ENCODE results near the gene LMF1.
"Not testable (repeated sequence)": the region's sequence is repeated elsewhere in the genome, so short reads cannot be mapped to it uniquely, and the experiment has no call there.

The LMF1 gene

GRCh38 chr16:838741-839140 is 132.0 kb downstream of the LMF1 start:
- no peaks in the 10 kb centered on the region for H3K27me3 ChIP-seq (ENCODE audit: control insufficient read depth, low read length)
- H3K4me2 ChIP-seq (ENCODE audit: low read length): no peak overlapping the region
- no peaks in the 10 kb centered on the region for H3K79me2 ChIP-seq (ENCODE audit: control insufficient read depth, low read length)
- no peak overlapping the region for H3K27ac ChIP-seq (ENCODE audit: low read depth, low read length)
- H4K20me1 ChIP-seq (ENCODE audit: control insufficient read depth, insufficient read depth, low read depth, low read length): no peaks in the 10 kb centered on the region
- TF ChIP-seq EZH2phosphoT487 (IDR thresholded peaks at IDR 0.05; ENCODE audit: borderline replicate concordance, low read length): no peak
- TF ChIP-seq, protein P1, sequence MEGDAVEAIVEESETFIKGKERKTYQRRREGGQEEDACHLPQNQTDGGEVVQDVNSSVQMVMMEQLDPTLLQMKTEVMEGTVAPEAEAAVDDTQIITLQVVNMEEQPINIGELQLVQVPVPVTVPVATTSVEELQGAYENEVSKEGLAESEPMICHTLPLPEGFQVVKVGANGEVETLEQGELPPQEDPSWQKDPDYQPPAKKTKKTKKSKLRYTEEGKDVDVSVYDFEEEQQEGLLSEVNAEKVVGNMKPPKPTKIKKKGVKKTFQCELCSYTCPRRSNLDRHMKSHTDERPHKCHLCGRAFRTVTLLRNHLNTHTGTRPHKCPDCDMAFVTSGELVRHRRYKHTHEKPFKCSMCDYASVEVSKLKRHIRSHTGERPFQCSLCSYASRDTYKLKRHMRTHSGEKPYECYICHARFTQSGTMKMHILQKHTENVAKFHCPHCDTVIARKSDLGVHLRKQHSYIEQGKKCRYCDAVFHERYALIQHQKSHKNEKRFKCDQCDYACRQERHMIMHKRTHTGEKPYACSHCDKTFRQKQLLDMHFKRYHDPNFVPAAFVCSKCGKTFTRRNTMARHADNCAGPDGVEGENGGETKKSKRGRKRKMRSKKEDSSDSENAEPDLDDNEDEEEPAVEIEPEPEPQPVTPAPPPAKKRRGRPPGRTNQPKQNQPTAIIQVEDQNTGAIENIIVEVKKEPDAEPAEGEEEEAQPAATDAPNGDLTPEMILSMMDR (IDR thresholded peaks at IDR 0.05; ENCODE audit: low read depth, low read length, poor library complexity, severe bottlenecking): no peak
- H3F3A ChIP-seq (ENCODE audit: control insufficient read depth, insufficient read depth): no peaks in the 10 kb centered on the region
- no peaks in the 10 kb centered on the region for H3K4me1 ChIP-seq (ENCODE audit: control insufficient read depth, low read length)
- H3K4me3 ChIP-seq (ENCODE audit: low read length): no peak overlapping the region
- no peaks in the 10 kb centered on the region for H3K36me3 ChIP-seq (ENCODE audit: control insufficient read depth, low read length)
- no peaks in the 10 kb centered on the region for H3K9me2 ChIP-seq (replicated peaks; ENCODE audit: control insufficient read depth, low read length)
- H3K9me3 ChIP-seq (ENCODE audit: control insufficient read depth, insufficient read depth, low read length): peaks cover 26% of the 10 kb centered on the region

DNA sequence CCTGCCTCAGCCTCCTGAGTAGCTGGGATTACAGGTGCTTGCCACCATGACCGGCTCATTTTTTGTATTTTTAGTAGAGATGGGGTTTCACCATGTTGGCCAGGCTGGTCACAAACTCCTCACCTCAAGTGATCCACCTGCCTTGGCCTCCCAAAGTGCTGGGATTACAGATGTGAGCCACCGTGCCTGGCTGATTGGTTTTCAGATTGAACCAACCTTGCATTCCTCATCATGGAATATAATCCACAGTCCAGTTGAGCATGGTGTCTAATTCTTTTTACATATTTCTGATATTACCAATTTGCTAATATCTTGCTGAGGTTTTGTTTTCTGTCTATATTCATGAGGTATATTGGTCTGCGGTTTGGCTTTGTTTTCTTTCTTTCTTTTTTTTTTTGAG is 134.0 kb downstream of the LMF1 start:
- H4K20me1 ChIP-seq (ENCODE audit: control insufficient read depth, insufficient read depth, low read depth, low read length); H3K27me3 ChIP-seq (ENCODE audit: control insufficient read depth, low read length); H3K4me2 ChIP-seq (ENCODE audit: low read length); H3K4me3 ChIP-seq (ENCODE audit: low read length); H3K4me1 ChIP-seq (ENCODE audit: control insufficient read depth, low read length); H3K27ac ChIP-seq (ENCODE audit: low read depth, low read length); H3F3A ChIP-seq (ENCODE audit: control insufficient read depth, insufficient read depth); H3K79me2 ChIP-seq (ENCODE audit: control insufficient read depth, low read length); H3K36me3 ChIP-seq (ENCODE audit: control insufficient read depth, low read length); H3K9me2 ChIP-seq (replicated peaks; ENCODE audit: control insufficient read depth, low read length): not testable (repeated sequence)
- H3K9me3 ChIP-seq (ENCODE audit: control insufficient read depth, insufficient read depth, low read length): peaks cover 26% of the 10 kb centered on the region

- H3K27ac ChIP-seq (ENCODE audit: low read depth, low read length): no peak overlapping the region
- TF ChIP-seq, protein P1 (IDR thresholded peaks at IDR 0.05; ENCODE audit: low read depth, low read length, poor library complexity, severe bottlenecking): no peak
- no peak for TF ChIP-seq EZH2phosphoT487 (IDR thresholded peaks at IDR 0.05; ENCODE audit: borderline replicate concordance, low read length)
- no peaks in the 10 kb centered on the region for H3K4me1 ChIP-seq (ENCODE audit: control insufficient read depth, low read length)
- no peaks in the 10 kb centered on the region for H4K20me1 ChIP-seq (ENCODE audit: control insufficient read depth, insufficient read depth, low read depth, low read length)
- H3K9me3 ChIP-seq (ENCODE audit: control insufficient read depth, insufficient read depth, low read length): peaks cover 26% of the 10 kb centered on the region
- H3K4me3 ChIP-seq (ENCODE audit: low read length): no peak overlapping the region
- no peak overlapping the region for H3K4me2 ChIP-seq (ENCODE audit: low read length)
- no peaks in the 10 kb centered on the region for H3F3A ChIP-seq (ENCODE audit: control insufficient read depth, insufficient read depth)
- no peaks in the 10 kb centered on the region for H3K36me3 ChIP-seq (ENCODE audit: control insufficient read depth, low read length)
- no peaks in the 10 kb centered on the region for H3K79me2 ChIP-seq (ENCODE audit: control insufficient read depth, low read length)
- no peaks in the 10 kb centered on the region for H3K9me2 ChIP-seq (replicated peaks; ENCODE audit: control insufficient read depth, low read length)
- H3K27me3 ChIP-seq (ENCODE audit: control insufficient read depth, low read length): no peaks in the 10 kb centered on the region
Observed at GRCh38 chr16:836221-836620, 134.6 kb downstream of the LMF1 start.

GRCh38 chr16:835373-835772 is 135.4 kb downstream of the LMF1 start:
- Histone ChIP-seq H3K27me3 (ENCODE audit: control insufficient read depth, low read length) (no peaks in the 10 kb centered on the region), H3K9me2 (replicated peaks; ENCODE audit: control insufficient read depth, low read length) (no peaks in the 10 kb centered on the region), H3K36me3 (ENCODE audit: control insufficient read depth, low read length) (no peaks in the 10 kb centered on the region), H4K20me1 (ENCODE audit: control insufficient read depth, insufficient read depth, low read depth, low read length) (no peaks in the 10 kb centered on the region), H3K27ac (ENCODE audit: low read depth, low read length) (no peak overlapping the region), H3K9me3 (ENCODE audit: control insufficient read depth, insufficient read depth, low read length) (peaks cover 26% of the 10 kb centered on the region), H3K79me2 (ENCODE audit: control insufficient read depth, low read length) (no peaks in the 10 kb centered on the region), H3K4me2 (ENCODE audit: low read length) (no peak overlapping the region), H3K4me3 (ENCODE audit: low read length) (no peak overlapping the region), H3K4me1 (ENCODE audit: control insufficient read depth, low read length) (no peaks in the 10 kb centered on the region), H3F3A (ENCODE audit: control insufficient read depth, insufficient read depth) (no peaks in the 10 kb centered on the region)
- TF ChIP-seq, protein P1 (IDR thresholded peaks at IDR 0.05; ENCODE audit: low read depth, low read length, poor library complexity, severe bottlenecking): no peak
- TF ChIP-seq EZH2phosphoT487 (IDR thresholded peaks at IDR 0.05; ENCODE audit: borderline replicate concordance, low read length): no peak

All from DOHH2 (cell line).